Measurements from ENCODE around the gene KDM4C. TPM values are rescaled to one million over a fixed set of nuclear protein-coding genes. Genes with fewer than 3 reads are reported as not detected.

KDM4C gene
- total RNA-seq, 1 experiment from 2014 or later, result 61.1 TPM

DNA sequence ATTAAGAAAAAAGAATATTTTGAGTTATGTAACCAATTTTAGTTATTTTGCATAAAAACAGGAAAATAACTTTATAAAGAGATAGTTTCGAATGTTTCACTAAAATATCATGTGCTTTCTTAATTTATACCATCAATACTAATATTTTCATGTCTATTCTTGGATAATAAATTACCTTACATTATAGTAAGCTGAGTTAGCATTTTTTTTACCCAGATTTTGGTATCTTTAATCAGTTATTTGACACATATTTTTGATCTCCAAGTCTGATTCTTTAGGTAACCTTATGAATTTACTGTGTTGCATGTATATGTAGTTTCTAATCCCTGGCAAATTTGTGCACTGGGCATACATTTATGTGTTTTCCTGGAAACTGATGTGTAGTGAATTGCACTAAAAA, 138.0 kb downstream of the KDM4C start:
- Histone ChIP-seq H3K9ac (ENCODE audit: low read length) (no peak overlapping the region), H3K27me3 (ENCODE audit: low read length) (no peaks in the 10 kb centered on the region), H3K4me1 (ENCODE audit: low read length) (peaks cover 12% of the 10 kb centered on the region), H4K20me1 (ENCODE audit: insufficient read depth, low read depth, low read length) (no peaks in the 10 kb centered on the region), H3K4me2 (ENCODE audit: low read depth, low read length, poor library complexity, severe bottlenecking) (no peak overlapping the region), H3K36me3 (ENCODE audit: insufficient read depth, low read length) (peaks cover 18% of the 10 kb centered on the region; the same call in 1 of the 2 replicates), H3K27ac (ENCODE audit: low read length) (no peak overlapping the region), H2AFZ (ENCODE audit: low read length) (no peak overlapping the region), H3K79me2 (ENCODE audit: low read length) (peaks cover 50% of the 10 kb centered on the region; the same call in 1 of the 2 replicates), H3K9me2 (replicated peaks; ENCODE audit: insufficient read depth, low read length) (no peaks in the 10 kb centered on the region), H3K4me3 (ENCODE audit: low read length) (no peak overlapping the region), H3K9me3 (ENCODE audit: low read length) (no peaks in the 10 kb centered on the region)
- no peak for DNase-seq

GRCh38 chr9:6896562-6896961, 138.8 kb downstream of the KDM4C start:
- Histone ChIP-seq H3K4me3 (ENCODE audit: low read length) (no peak overlapping the region), H4K20me1 (ENCODE audit: insufficient read depth, low read depth, low read length) (no peaks in the 10 kb centered on the region), H3K36me3 (ENCODE audit: insufficient read depth, low read length) (peaks cover 18% of the 10 kb centered on the region; the same call in 1 of the 2 replicates), H3K79me2 (ENCODE audit: low read length) (peaks cover 56% of the 10 kb centered on the region; the same call in 1 of the 2 replicates), H3K27me3 (ENCODE audit: low read length) (no peaks in the 10 kb centered on the region), H3K9me2 (replicated peaks; ENCODE audit: insufficient read depth, low read length) (no peaks in the 10 kb centered on the region), H3K4me1 (ENCODE audit: low read length) (peaks cover 8% of the 10 kb centered on the region), H2AFZ (ENCODE audit: low read length) (no peak overlapping the region), H3K27ac (ENCODE audit: low read length) (no peak overlapping the region), H3K9ac (ENCODE audit: low read length) (no peak overlapping the region), H3K9me3 (ENCODE audit: low read length) (no peaks in the 10 kb centered on the region), H3K4me2 (ENCODE audit: low read depth, low read length, poor library complexity, severe bottlenecking) (no peak overlapping the region)
- no peak for DNase-seq

DNA sequence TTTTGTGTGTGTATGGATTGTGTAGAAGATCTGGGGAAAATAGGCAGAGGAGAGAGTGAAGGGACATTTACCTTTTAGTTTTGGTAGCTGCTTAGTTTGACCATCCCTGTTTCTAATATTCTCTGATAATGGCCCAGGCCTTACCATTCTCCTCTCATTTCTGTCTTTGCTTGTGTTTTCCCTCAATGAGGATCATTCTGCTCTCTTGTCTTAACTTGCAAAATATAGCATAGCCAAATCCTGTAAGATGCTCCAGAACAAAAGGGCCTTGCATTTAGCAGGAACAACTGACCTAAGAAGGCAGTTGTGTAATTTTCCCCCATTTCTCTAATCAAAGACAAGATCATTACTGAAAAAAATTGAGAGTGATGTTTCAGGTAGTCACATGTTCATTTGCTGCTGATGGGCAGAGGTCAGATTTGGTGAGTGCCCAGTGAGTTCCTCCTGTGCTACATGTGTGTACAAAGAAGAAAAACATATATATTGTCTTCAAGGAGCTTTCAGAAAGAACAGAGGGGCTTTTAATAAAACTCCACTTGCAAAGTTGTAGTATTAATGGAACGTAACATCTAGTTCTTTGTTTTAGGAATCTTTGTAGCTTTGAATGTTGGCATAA, 139.5 kb downstream of the KDM4C start:
- Histone ChIP-seq H3K36me3 (ENCODE audit: insufficient read depth, low read length) (peaks cover 18% of the 10 kb centered on the region; the same call in 1 of the 2 replicates), H3K79me2 (ENCODE audit: low read length) (peaks cover 63% of the 10 kb centered on the region; the same call in 1 of the 2 replicates), H4K20me1 (ENCODE audit: insufficient read depth, low read depth, low read length) (no peaks in the 10 kb centered on the region), H2AFZ (ENCODE audit: low read length) (no peak overlapping the region), H3K4me3 (ENCODE audit: low read length) (no peak overlapping the region), H3K4me2 (ENCODE audit: low read depth, low read length, poor library complexity, severe bottlenecking) (no peak overlapping the region), H3K27ac (ENCODE audit: low read length) (no peak overlapping the region), H3K9ac (ENCODE audit: low read length) (no peak overlapping the region), H3K9me2 (replicated peaks; ENCODE audit: insufficient read depth, low read length) (no peaks in the 10 kb centered on the region), H3K4me1 (ENCODE audit: low read length) (peaks cover 8% of the 10 kb centered on the region), H3K9me3 (ENCODE audit: low read length) (no peaks in the 10 kb centered on the region), H3K27me3 (ENCODE audit: low read length) (no peaks in the 10 kb centered on the region)
- DNase-seq, result no peak

- Histone ChIP-seq H3K9me3 (ENCODE audit: low read length) (no peaks in the 10 kb centered on the region), H3K79me2 (ENCODE audit: low read length) (peaks cover 68% of the 10 kb centered on the region; the same call in 1 of the 2 replicates), H3K36me3 (ENCODE audit: insufficient read depth, low read length) (peaks cover 18% of the 10 kb centered on the region; the same call in 1 of the 2 replicates), H3K27ac (ENCODE audit: low read length) (no peak overlapping the region), H3K9ac (ENCODE audit: low read length) (no peak overlapping the region), H3K27me3 (ENCODE audit: low read length) (no peaks in the 10 kb centered on the region), H3K4me1 (ENCODE audit: low read length) (peaks cover 8% of the 10 kb centered on the region), H3K4me3 (ENCODE audit: low read length) (no peak overlapping the region), H3K4me2 (ENCODE audit: low read depth, low read length, poor library complexity, severe bottlenecking) (no peak overlapping the region), H2AFZ (ENCODE audit: low read length) (no peak overlapping the region), H3K9me2 (replicated peaks; ENCODE audit: insufficient read depth, low read length) (no peaks in the 10 kb centered on the region), H4K20me1 (ENCODE audit: insufficient read depth, low read depth, low read length) (no peaks in the 10 kb centered on the region)
- no peak for DNase-seq
Measured at GRCh38 chr9:6897898-6898302, 140.1 kb downstream of the KDM4C start.

DNA sequence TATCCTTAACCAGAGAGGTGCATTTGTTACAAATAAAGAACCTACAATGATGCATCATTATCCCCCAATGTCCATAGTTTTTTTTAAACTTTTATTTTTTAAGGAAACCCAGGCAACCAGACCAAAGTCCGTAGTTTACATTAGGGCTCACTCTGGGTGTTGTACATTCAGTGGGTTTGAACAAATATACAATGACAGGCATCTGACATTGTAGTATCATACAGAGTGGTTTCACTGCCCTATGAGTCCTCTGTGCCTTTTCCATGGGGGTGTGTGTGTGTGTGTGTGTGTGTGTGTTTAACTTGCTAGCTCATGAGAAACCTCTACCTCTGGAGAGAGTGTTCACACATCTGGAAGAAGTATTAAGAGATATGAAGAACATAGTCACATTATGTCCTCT, 141.5 kb downstream of the KDM4C start:
- no peak overlapping the region for H3K4me2 ChIP-seq (ENCODE audit: low read depth, low read length, poor library complexity, severe bottlenecking)
- H3K9me3 ChIP-seq (ENCODE audit: low read length), result no peaks in the 10 kb centered on the region
- H3K27ac ChIP-seq (ENCODE audit: low read length), result no peak overlapping the region
- no peak overlapping the region for H3K4me3 ChIP-seq (ENCODE audit: low read length)
- no peaks in the 10 kb centered on the region for H3K9me2 ChIP-seq (replicated peaks; ENCODE audit: insufficient read depth, low read length)
- H4K20me1 ChIP-seq (ENCODE audit: insufficient read depth, low read depth, low read length), result no peaks in the 10 kb centered on the region
- H3K36me3 ChIP-seq (ENCODE audit: insufficient read depth, low read length), result 0 out of 2 replicates have a peak, but pooled peaks cover 11% of the 10 kb centered on the region
- peaks cover 63% of the 10 kb centered on the region; the same call in 1 of the 2 replicates for H3K79me2 ChIP-seq (ENCODE audit: low read length)
- H3K4me1 ChIP-seq (ENCODE audit: low read length), result no peaks in the 10 kb centered on the region
- no peak overlapping the region for H3K9ac ChIP-seq (ENCODE audit: low read length)
- no peaks in the 10 kb centered on the region for H3K27me3 ChIP-seq (ENCODE audit: low read length)
- H2AFZ ChIP-seq (ENCODE audit: low read length), result no peak overlapping the region
- no peak for DNase-seq

DNA sequence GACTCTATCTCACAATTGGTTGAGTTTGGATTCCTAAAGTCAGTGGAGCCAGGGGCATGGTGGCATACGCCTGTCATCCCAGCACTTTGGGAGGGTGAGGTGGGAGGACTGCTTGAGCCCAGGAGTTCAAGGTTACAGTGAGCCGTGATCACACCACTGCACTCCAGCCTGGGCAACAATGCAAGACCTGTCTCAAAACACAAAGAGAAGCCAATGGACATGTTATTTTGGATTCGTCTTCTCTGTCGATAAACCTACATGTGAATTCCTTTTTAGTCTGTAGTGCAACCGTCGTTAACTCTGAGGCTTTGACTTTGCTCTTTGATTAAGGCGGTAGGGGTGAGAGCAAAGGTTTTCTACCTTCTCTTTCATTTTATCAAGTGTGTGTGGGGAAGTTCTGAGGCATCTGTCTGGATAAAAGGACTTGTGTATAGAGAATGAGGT, 142.7 kb downstream of the KDM4C start:
- no peaks in the 10 kb centered on the region for H3K9me2 ChIP-seq (replicated peaks; ENCODE audit: insufficient read depth, low read length)

GRCh38 chr9:6901180-6901579, 143.4 kb downstream of the KDM4C start:
- no peaks in the 10 kb centered on the region for H3K9me3 ChIP-seq (ENCODE audit: low read length)
- H3K4me1 ChIP-seq (ENCODE audit: low read length), result no peaks in the 10 kb centered on the region
- H3K9me2 ChIP-seq (replicated peaks; ENCODE audit: insufficient read depth, low read length), result no peaks in the 10 kb centered on the region
- H3K9ac ChIP-seq (ENCODE audit: low read length), result no peak overlapping the region
- H3K79me2 ChIP-seq (ENCODE audit: low read length), result peaks cover 57% of the 10 kb centered on the region; the same call in 1 of the 2 replicates
- H4K20me1 ChIP-seq (ENCODE audit: insufficient read depth, low read depth, low read length), result no peaks in the 10 kb centered on the region
- H3K36me3 ChIP-seq (ENCODE audit: insufficient read depth, low read length), result no peaks in the 10 kb centered on the region
- no peaks in the 10 kb centered on the region for H3K27me3 ChIP-seq (ENCODE audit: low read length)
- no peak overlapping the region for H3K4me3 ChIP-seq (ENCODE audit: low read length)
- DNase-seq, result no peak
- H3K4me2 ChIP-seq (ENCODE audit: low read depth, low read length, poor library complexity, severe bottlenecking), result no peak overlapping the region
- no peak overlapping the region for H3K27ac ChIP-seq (ENCODE audit: low read length)
- H2AFZ ChIP-seq (ENCODE audit: low read length), result no peak overlapping the region

More for the DNA sequence above, 142.7 kb downstream of the KDM4C start:
- no peaks in the 10 kb centered on the region for H4K20me1 ChIP-seq (ENCODE audit: insufficient read depth, low read depth, low read length)
- H3K27me3 ChIP-seq (ENCODE audit: low read length), result no peaks in the 10 kb centered on the region
- H3K4me1 ChIP-seq (ENCODE audit: low read length), result no peaks in the 10 kb centered on the region
- H3K36me3 ChIP-seq (ENCODE audit: insufficient read depth, low read length), result 0 out of 2 replicates have a peak, but pooled peaks cover 1% of the 10 kb centered on the region
- H3K4me2 ChIP-seq (ENCODE audit: low read depth, low read length, poor library complexity, severe bottlenecking), result no peak overlapping the region
- H3K27ac ChIP-seq (ENCODE audit: low read length), result no peak overlapping the region
- H3K9ac ChIP-seq (ENCODE audit: low read length), result no peak overlapping the region
- no peak overlapping the region for H3K4me3 ChIP-seq (ENCODE audit: low read length)
- no peak for DNase-seq
- peaks cover 57% of the 10 kb centered on the region; the same call in 1 of the 2 replicates for H3K79me2 ChIP-seq (ENCODE audit: low read length)
- no peaks in the 10 kb centered on the region for H3K9me3 ChIP-seq (ENCODE audit: low read length)
- no peak overlapping the region for H2AFZ ChIP-seq (ENCODE audit: low read length)

GRCh38 chr9:6902423-6902822, 144.7 kb downstream of the KDM4C start:
- no peak for DNase-seq
- Histone ChIP-seq H3K9me3 (ENCODE audit: low read length) (no peaks in the 10 kb centered on the region), H3K4me2 (ENCODE audit: low read depth, low read length, poor library complexity, severe bottlenecking) (no peak overlapping the region), H3K27me3 (ENCODE audit: low read length) (no peaks in the 10 kb centered on the region), H3K27ac (ENCODE audit: low read length) (no peak overlapping the region), H3K9ac (ENCODE audit: low read length) (no peak overlapping the region), H3K9me2 (replicated peaks; ENCODE audit: insufficient read depth, low read length) (no peaks in the 10 kb centered on the region), H3K4me3 (ENCODE audit: low read length) (no peak overlapping the region), H3K4me1 (ENCODE audit: low read length) (no peaks in the 10 kb centered on the region), H3K36me3 (ENCODE audit: insufficient read depth, low read length) (no peaks in the 10 kb centered on the region), H2AFZ (ENCODE audit: low read length) (no peak overlapping the region), H3K79me2 (ENCODE audit: low read length) (peaks cover 53% of the 10 kb centered on the region), H4K20me1 (ENCODE audit: insufficient read depth, low read depth, low read length) (no peaks in the 10 kb centered on the region)

Data from Karpas-422 (cell line).